ENCODE data around the gene ME1. TPM values are rescaled to one million over a fixed set of nuclear protein-coding genes. Genes with fewer than 3 reads are reported as not detected.

ME1 gene
- total RNA-seq, 2 donors from 2014 or later = 11.0 to 11.4 TPM

- no peaks in the 10 kb centered on the region for H3K4me1 ChIP-seq
- no peak for DNase-seq
- peak; percentile 28 for TF ChIP-seq CTCF (IDR thresholded peaks at IDR 0.05)
- H3K27me3 ChIP-seq = no peaks in the 10 kb centered on the region
- no peaks in the 10 kb centered on the region for H3K9me3 ChIP-seq
- H3K36me3 ChIP-seq = no peaks in the 10 kb centered on the region
- no peak overlapping the region for H3K9ac ChIP-seq (ENCODE audit: low read depth in 2 of 2, low read length in 2 of 2)
- no peak overlapping the region for H3K4me3 ChIP-seq
- H3K27ac ChIP-seq = no peak overlapping the region
- intact Hi-C loops (cut with DNase I) = loop anchor here (2.0 to 5.0 kb wide), 2 partner anchors 195 to 293 kb away; no protein-coding TSS in a partner anchor
Measured at GRCh38 chr6:83221889-83222479, 208.9 kb downstream of the ME1 start.

- H3K27ac ChIP-seq = no peak overlapping the region
- no peak for DNase-seq
- no peak for TF ChIP-seq CTCF (IDR thresholded peaks at IDR 0.05)
- no peaks in the 10 kb centered on the region for H3K27me3 ChIP-seq
- intact Hi-C loops (cut with DNase I) = loop anchor here (2.0 to 5.0 kb wide), 2 partner anchors 196 to 294 kb away; no protein-coding TSS in a partner anchor
- H3K4me1 ChIP-seq = no peaks in the 10 kb centered on the region
- H3K36me3 ChIP-seq = no peaks in the 10 kb centered on the region
- no peaks in the 10 kb centered on the region for H3K9me3 ChIP-seq
- H3K4me3 ChIP-seq = no peak overlapping the region
- H3K9ac ChIP-seq (ENCODE audit: low read depth in 2 of 2, low read length in 2 of 2) = no peak overlapping the region
Measured at GRCh38 chr6:83221276-83221675, 209.6 kb downstream of the ME1 start.

GRCh38 chr6:83220121-83220520 is 210.7 kb downstream of the ME1 start:
- no peak for TF ChIP-seq CTCF (IDR thresholded peaks at IDR 0.05)
- DNase-seq = no peak
- H3K4me3 ChIP-seq = no peak overlapping the region
- H3K36me3 ChIP-seq = no peaks in the 10 kb centered on the region
- H3K9me3 ChIP-seq = no peaks in the 10 kb centered on the region
- no peak overlapping the region for H3K9ac ChIP-seq (ENCODE audit: low read depth in 2 of 2, low read length in 2 of 2)
- H3K27me3 ChIP-seq = no peaks in the 10 kb centered on the region
- intact Hi-C loops (cut with DNase I) = loop anchor here (2.0 to 5.0 kb wide), 2 partner anchors 197 to 295 kb away; no protein-coding TSS in a partner anchor
- H3K27ac ChIP-seq = no peak overlapping the region
- no peaks in the 10 kb centered on the region for H3K4me1 ChIP-seq

- intact Hi-C loops (cut with DNase I) = loop anchor here (5.0 to 10.0 kb wide), 2 partner anchors 151 to 964 kb away; partner anchors contain the start of genes DOP1A and UBE3D
- TF ChIP-seq CTCF (IDR thresholded peaks at IDR 0.05) = no peak
- no peak for DNase-seq
Measured at GRCh38 chr6:83218646-83219045, 212.2 kb downstream of the ME1 start.

GRCh38 chr6:83216806-83217205 is 214.0 kb downstream of the ME1 start:
- no peak for DNase-seq
- Histone ChIP-seq H3K9me3 (no peaks in the 10 kb centered on the region), H3K27ac (no peak overlapping the region), H3K27me3 (no peaks in the 10 kb centered on the region), H3K9ac (ENCODE audit: low read depth in 2 of 2, low read length in 2 of 2) (no peak overlapping the region), H3K36me3 (no peaks in the 10 kb centered on the region), H3K4me3 (no peak overlapping the region), H3K4me1 (no peaks in the 10 kb centered on the region)
- intact Hi-C loops (cut with DNase I) = loop anchor here (5.0 to 10.0 kb wide), 2 partner anchors 150 to 962 kb away; partner anchors contain the start of genes DOP1A and UBE3D
- TF ChIP-seq CTCF (IDR thresholded peaks at IDR 0.05) = no peak

More at GRCh38 chr6:83218646-83219045, 212.2 kb downstream of the ME1 start:
- Histone ChIP-seq H3K9ac (ENCODE audit: low read depth in 2 of 2, low read length in 2 of 2) (no peak overlapping the region), H3K27me3 (no peaks in the 10 kb centered on the region), H3K27ac (no peak overlapping the region), H3K4me1 (no peaks in the 10 kb centered on the region), H3K4me3 (no peak overlapping the region), H3K9me3 (no peaks in the 10 kb centered on the region), H3K36me3 (no peaks in the 10 kb centered on the region)

Measured in colonic mucosa (tissue), 4 donors.